Activated T-cell treated with anti-CD3 and anti-CD28 coated beads, Interleukin-2, amount 50 U/mL, for 4 hours (primary cell): Measurements from ENCODE around the gene CYB5A. TPM values are rescaled to one million over a fixed set of nuclear protein-coding genes. Genes with fewer than 3 reads are reported as not detected.
A peak's percentile ranks its signal among the peaks of the same experiment; 100 is the strongest.
"Not testable (repeated sequence)": the region's sequence is repeated elsewhere in the genome, so short reads cannot be mapped to it uniquely, and the experiment has no call there.

Experiments
- ATAC-seq, 2 donors: fragments of 200-7000 bp; cut with Tn5 transposase; one replicate each; pipeline ENCODE4 v1.10.0; 2021
- DNase-seq: peaks from one replicate; pipeline ENCODE4 v3.0.0-alpha.2; 2020
- H3K27me3 Mint-ChIP-seq: one replicate; pipeline ENCODE4 v1.8.0; 2021; ENCODE audit warnings: low read depth, mixed read lengths
- H3K36me3 Mint-ChIP-seq: one replicate; pipeline ENCODE4 v1.8.0; 2022; ENCODE audit warnings: mixed read lengths; ENCODE audit not compliant: insufficient read depth
- H3K4me1 Mint-ChIP-seq: one replicate; pipeline ENCODE4 v1.8.0; 2021; ENCODE audit warnings: low read depth, mixed read lengths
- H3K4me3 Mint-ChIP-seq: one replicate; pipeline ENCODE4 v1.8.0; 2021; ENCODE audit warnings: mild to moderate bottlenecking, moderate library complexity, mixed read lengths
- H3K9me3 Mint-ChIP-seq: one replicate; pipeline ENCODE4 v1.8.0; 2021; ENCODE audit warnings: mixed read lengths
- total RNA-seq, 3 donors: library from RNA; stranded (reverse); gene quantifications; one replicate each; pipeline ENCODE4 v1.2.1, GENCODE V29; 2021

Gene CYB5A
- total RNA-seq, 3 donors from 2014 or later, result 40.6 to 46.5 (median 45.9) TPM

DNA sequence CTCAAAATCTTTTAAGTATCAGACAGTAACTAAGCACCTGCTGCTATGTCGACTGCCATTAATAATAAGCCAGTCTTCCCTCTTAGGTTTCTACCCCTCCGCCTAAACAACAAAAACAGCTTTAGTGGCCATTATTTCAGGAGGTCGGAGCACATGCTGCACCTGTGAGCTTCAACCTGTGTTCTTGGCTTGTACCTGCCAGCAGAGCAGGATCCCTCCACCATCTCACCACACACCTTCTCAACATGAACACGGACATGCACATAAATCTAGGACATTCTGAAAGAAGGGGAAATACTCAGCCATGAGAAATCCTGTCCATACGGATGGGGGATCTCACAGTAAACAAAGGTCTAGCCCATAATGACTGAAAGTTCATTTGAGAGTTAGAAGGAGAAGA is 3.7 kb downstream of the CYB5A start:
- Mint-ChIP-seq H3K27me3 (no peaks in the 10 kb centered on the region), H3K9me3 (no peaks in the 10 kb centered on the region), H3K4me1 (peaks cover 23% of the 10 kb centered on the region), H3K4me3 (no peak overlapping the region), H3K36me3 (no peaks in the 10 kb centered on the region)
- ATAC-seq (no peak), DNase-seq (no peak)

DNA sequence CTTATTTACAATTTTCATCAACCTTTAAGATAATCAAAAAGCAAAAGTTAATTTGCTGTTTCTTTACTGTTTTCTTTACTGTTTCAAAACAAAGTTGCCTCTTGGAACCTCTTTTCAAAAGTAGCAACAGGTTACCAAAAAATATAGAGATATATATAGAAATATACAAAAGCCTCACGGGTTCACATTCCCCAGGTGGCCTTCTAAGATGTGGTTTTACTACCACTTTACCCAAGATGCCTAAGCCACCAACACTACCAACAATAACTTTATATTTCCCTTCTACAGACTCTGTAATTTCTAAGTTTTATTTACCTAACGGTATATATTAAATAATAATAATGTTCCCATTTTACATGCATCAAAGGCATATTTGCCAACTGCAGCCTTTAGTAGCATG is 4.9 kb downstream of the CYB5A start:
- Mint-ChIP-seq H3K27me3 (no peaks in the 10 kb centered on the region), H3K9me3 (no peaks in the 10 kb centered on the region), H3K4me1 (peaks cover 28% of the 10 kb centered on the region), H3K4me3 (no peak overlapping the region), H3K36me3 (no peaks in the 10 kb centered on the region)
- ATAC-seq (no peak), DNase-seq (no peak)

DNA sequence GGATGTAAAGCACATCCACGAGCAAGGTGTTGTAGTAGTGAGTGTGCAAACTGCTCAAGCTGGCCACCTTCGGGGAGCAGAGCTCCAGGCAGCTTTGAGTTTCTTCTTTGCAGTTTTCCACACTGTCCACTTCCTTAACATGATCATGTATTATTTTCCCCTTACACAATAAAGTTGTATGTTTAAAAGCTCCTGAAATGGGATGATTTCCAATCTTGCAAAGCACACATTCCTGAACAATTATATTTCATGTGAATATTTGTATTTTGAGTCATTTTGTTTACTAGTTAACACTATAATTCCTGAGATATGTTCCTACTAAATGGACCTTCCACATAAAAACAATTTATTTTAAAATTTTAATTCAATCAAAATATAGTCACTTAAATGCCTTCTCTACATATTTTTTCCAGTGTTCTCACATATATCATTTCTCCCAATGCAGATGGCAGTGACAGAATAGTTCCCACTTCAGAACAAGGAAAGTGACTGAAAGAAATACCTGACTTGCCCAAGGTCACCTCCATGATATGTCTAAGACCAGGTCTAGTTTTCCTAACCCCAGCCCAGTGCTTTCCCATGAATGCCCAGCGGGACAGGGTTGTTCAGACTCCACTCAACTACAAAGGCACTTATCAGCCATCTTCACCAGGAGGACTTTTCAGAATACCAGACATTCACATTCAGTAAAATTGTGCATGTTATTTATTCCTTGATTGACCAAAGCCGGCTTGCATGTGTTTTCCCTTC is 5.5 kb downstream of the CYB5A start:
- ATAC-seq (no peak), DNase-seq (no peak)
- H3K36me3 Mint-ChIP-seq, result no peaks in the 10 kb centered on the region
- no peaks in the 10 kb centered on the region for H3K9me3 Mint-ChIP-seq
- H3K4me1 Mint-ChIP-seq, result peaks cover 26% of the 10 kb centered on the region
- H3K27me3 Mint-ChIP-seq, result no peaks in the 10 kb centered on the region
- H3K4me3 Mint-ChIP-seq, result no peak overlapping the region

DNA sequence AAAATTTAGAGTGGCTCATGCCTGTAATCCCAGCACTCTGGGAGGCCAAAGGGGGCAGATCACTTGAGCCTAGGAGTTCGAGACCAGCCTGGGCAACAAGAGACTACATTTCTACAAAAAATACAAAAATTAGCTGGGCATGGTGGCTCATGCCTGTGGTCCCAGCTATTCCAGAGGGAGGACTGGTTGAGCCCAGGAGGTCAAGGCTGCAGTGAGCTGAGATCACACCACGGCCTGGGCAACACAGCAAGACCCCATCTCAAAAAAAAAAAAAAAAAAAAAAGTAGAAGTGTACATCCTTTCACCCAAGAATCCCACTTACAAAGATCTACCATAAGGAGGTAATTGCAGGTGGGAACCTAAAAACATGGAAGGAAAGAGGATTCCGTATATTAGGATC is 6.2 kb downstream of the CYB5A start:
- H3K36me3 Mint-ChIP-seq, H3K9me3 Mint-ChIP-seq, H3K27me3 Mint-ChIP-seq, DNase-seq, ATAC-seq, H3K4me3 Mint-ChIP-seq: not testable (repeated sequence)
- peaks cover 25% of the 10 kb centered on the region for H3K4me1 Mint-ChIP-seq

- Mint-ChIP-seq H3K27me3 (no peaks in the 10 kb centered on the region), H3K4me3 (no peak overlapping the region), H3K36me3 (no peaks in the 10 kb centered on the region), H3K4me1 (peaks cover 23% of the 10 kb centered on the region), H3K9me3 (no peaks in the 10 kb centered on the region)
- ATAC-seq (no peak), DNase-seq (no peak)
Observed at GRCh38 chr18:74284980-74285355, 6.8 kb downstream of the CYB5A start.

- Mint-ChIP-seq H3K4me3 (no peak overlapping the region), H3K36me3 (no peaks in the 10 kb centered on the region), H3K27me3 (no peaks in the 10 kb centered on the region)
Observed at GRCh38 chr18:74284191-74284979, 7.4 kb downstream of the CYB5A start.

GRCh38 chr18:74283646-74284045 is 8.1 kb downstream of the CYB5A start:
- no peak for ATAC-seq
- Mint-ChIP-seq H3K36me3 (no peaks in the 10 kb centered on the region), H3K9me3 (no peaks in the 10 kb centered on the region), H3K4me3 (no peak overlapping the region), H3K27me3 (no peaks in the 10 kb centered on the region), H3K4me1 (peaks cover 23% of the 10 kb centered on the region)
- DNase-seq, result no peak

More at GRCh38 chr18:74284191-74284979, 7.4 kb downstream of the CYB5A start:
- H3K9me3 Mint-ChIP-seq, result no peaks in the 10 kb centered on the region
- no peak for ATAC-seq
- DNase-seq, result no peak
- H3K4me1 Mint-ChIP-seq, result peaks cover 23% of the 10 kb centered on the region

- DNase-seq (peak; percentile 15), ATAC-seq (peak; percentile 46 to 77)
- Mint-ChIP-seq H3K36me3 (peaks cover 1% of the 10 kb centered on the region), H3K9me3 (no peaks in the 10 kb centered on the region), H3K4me3 (no peak overlapping the region), H3K27me3 (no peaks in the 10 kb centered on the region), H3K4me1 (peaks cover 20% of the 10 kb centered on the region)
Observed at GRCh38 chr18:74282755-74283554, 8.8 kb downstream of the CYB5A start.

DNA sequence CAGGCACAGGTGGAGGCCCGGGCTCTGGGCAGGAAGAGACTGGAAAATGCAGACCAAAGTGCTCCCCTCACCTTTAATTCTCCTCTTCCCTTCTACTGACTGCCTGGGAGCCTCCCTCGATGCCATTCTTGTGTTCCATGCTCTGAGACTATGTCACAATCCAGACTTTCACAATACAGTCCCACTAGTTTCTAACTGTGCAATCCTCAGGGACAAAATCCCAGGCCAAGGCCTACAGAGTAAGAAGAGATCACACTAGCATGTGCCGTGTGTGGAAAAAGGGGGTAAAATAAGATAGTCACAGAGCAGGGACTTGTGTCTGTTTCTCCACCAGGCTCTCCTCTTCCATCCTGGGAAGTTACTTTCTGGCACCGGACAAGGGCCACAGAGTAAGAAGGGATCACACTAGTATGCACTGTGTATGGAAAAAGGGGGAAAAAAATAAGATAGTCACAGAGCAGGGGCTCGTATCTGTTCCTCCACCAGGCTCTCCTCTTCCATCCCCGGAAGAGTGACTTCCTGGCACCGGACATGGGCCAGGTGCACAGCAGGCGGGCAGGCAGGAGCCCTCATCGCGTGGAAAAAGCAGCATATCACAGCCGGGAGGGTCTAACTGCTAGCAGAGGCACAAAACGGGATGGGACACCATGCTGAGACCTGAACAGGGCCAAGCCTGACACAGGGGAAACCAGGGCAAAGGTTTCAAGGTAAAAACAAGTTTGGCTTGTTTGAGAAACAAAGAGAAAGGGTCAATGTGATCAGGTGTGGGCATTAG is 9.6 kb downstream of the CYB5A start:
- no peak overlapping the region for H3K4me3 Mint-ChIP-seq
- DNase-seq, result no peak
- peaks cover 17% of the 10 kb centered on the region for H3K4me1 Mint-ChIP-seq
- peaks cover 5% of the 10 kb centered on the region for H3K36me3 Mint-ChIP-seq
- ATAC-seq, result no peak
- no peaks in the 10 kb centered on the region for H3K27me3 Mint-ChIP-seq
- no peaks in the 10 kb centered on the region for H3K9me3 Mint-ChIP-seq

DNA sequence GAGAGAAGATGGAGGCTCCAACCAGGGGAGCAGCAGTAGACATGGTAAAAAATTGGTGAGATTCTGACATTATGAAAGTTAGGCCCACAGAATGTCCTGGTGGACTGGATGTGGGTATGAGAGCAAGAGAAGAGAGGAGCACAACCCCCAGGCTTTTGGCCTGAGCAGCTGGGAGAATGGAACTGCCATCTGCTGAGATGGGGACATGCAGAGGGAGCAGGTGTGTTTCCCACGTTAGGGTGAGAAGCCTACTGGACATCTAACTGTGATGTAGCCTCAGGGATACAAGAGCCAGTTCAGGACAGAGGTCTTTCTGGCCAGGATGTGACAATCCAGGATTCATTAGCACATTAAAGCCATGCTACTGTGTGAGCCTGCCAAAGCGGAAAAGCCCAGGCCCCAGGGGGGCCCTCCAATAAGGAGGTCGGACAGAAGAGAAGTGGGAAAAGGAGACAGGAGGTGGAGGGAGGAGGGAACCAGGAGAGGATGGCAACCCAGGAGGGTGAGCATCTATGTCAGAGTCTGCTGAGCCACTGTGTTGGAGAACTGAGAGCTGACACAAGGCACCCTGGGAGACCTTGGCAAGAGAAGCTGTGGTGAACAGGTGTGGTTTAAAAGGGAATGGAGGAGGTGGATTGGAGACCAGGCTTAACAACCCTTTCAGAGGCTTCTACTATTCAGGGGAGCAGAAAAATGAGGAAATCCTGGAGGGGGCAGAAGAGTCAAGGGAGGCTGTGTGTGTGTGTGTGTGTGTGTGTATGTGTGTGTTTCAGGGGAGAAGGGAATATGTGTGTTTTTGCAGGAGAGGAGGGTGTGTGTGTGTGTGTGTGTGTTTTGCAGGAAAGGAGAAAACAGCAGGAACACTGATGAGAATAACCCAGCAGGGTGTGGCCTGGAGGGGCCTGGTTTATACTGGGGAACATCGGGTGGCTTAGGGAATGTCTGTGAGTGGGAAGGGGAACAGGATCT is 10.5 kb downstream of the CYB5A start:
- DNase-seq (no peak), ATAC-seq (no peak)
- no peaks in the 10 kb centered on the region for H3K9me3 Mint-ChIP-seq
- H3K4me3 Mint-ChIP-seq, result no peak overlapping the region
- peaks cover 17% of the 10 kb centered on the region for H3K4me1 Mint-ChIP-seq
- H3K27me3 Mint-ChIP-seq, result no peaks in the 10 kb centered on the region
- H3K36me3 Mint-ChIP-seq, result peaks cover 5% of the 10 kb centered on the region

DNA sequence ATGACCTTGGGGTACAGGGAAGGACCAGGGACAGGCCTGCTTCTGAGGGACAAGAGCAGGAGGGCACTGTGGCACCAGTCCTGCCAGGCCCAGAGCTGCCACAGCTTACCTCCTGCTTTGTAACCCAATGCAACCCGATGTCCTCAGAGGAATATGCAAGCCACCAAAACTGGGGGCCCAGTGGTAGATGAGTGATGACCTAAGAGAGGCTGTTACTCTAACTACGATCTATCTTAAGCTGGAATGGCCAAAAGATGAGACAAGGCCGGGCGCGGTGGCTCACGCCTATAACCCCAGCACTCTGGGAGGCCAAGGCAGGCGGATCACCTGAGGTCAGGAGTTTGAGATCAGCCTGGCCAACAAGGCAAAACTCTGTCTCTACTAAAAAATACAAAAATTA is 12.8 kb downstream of the CYB5A start:
- peaks cover 17% of the 10 kb centered on the region for H3K4me1 Mint-ChIP-seq
- peaks cover 5% of the 10 kb centered on the region for H3K36me3 Mint-ChIP-seq
- H3K4me3 Mint-ChIP-seq, result no peak overlapping the region
- DNase-seq (no peak), ATAC-seq (no peak)
- no peaks in the 10 kb centered on the region for H3K27me3 Mint-ChIP-seq
- no peaks in the 10 kb centered on the region for H3K9me3 Mint-ChIP-seq

DNA sequence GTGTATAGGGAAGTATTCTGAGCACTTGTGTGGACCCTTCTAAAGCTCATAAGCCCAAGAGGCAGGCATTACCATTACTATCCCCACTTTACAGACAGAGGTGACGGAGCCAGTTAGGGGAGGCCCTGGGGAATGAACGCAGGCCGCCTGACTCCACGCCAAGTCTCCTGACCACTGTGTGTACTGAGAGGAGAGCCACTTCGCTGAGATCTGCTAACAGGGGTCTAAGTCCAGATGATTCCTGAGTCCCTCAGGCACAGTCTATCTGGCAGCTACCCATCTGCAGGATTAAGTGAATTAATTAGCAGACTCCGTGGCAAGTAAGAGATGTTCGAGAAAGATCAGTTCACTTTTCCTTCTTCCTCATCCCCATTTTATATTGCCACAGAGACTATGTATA is 13.7 kb downstream of the CYB5A start:
- DNase-seq, result no peak
- Mint-ChIP-seq H3K4me3 (no peak overlapping the region), H3K9me3 (no peaks in the 10 kb centered on the region), H3K27me3 (no peaks in the 10 kb centered on the region), H3K4me1 (peaks cover 12% of the 10 kb centered on the region), H3K36me3 (peaks cover 10% of the 10 kb centered on the region)
- no peak for ATAC-seq

DNA sequence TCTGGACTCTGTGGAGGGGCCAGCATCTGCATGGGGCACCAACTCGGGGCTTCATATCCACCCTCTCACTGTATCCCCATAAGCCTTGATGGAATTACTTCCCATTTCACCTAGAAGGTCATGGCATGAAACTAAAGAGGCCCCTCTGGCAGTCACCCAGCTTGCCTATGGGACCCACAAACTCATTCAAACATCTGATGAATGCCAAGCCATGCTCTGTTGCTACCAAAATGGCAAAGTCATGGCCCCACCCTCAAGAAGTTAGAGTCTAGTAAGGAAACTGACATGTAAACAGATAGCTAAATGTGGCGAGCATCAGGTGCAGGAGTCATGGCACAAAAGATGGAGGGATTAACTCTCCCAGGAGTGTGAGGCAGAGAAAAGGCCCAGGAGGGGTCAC is 14.5 kb downstream of the CYB5A start:
- peaks cover 4% of the 10 kb centered on the region for H3K4me1 Mint-ChIP-seq
- ATAC-seq (no peak), DNase-seq (no peak)
- H3K9me3 Mint-ChIP-seq, result no peaks in the 10 kb centered on the region
- H3K36me3 Mint-ChIP-seq, result peaks cover 10% of the 10 kb centered on the region
- H3K27me3 Mint-ChIP-seq, result no peaks in the 10 kb centered on the region
- H3K4me3 Mint-ChIP-seq, result no peak overlapping the region
